Epithelial cell of esophagus (primary cell): ENCODE data around the gene SLC9B2.

Source experiments
- DNase-seq: peaks from one replicate; pipeline ENCODE4 v3.0.0; 2010; ENCODE audit warnings: low read depth
- H3K4me3 ChIP-seq: 2 replicates; pipeline ENCODE4 v1.5.1; 2011; ENCODE audit warnings: mild to moderate bottlenecking, low read length, control low read depth
- CTCF ChIP-seq: IDR thresholded peaks from 2 replicates; pipeline ENCODE4 v1.5.1; 2011; ENCODE audit warnings: low read depth, mild to moderate bottlenecking, low read length, control low read depth, inconsistent platforms; ENCODE audit not compliant: insufficient read depth; ENCODE audit errors: missing control alignments

SLC9B2 gene

GRCh38 chr4:103060453-103061148, 16.0 kb downstream of the SLC9B2 start:
- TF ChIP-seq CTCF = no peak
- no peak for DNase-seq
- no peak overlapping the region for H3K4me3 ChIP-seq

GRCh38 chr4:103054030-103054429, 22.5 kb downstream of the SLC9B2 start:
- no peak for TF ChIP-seq CTCF
- no peak overlapping the region for H3K4me3 ChIP-seq
- DNase-seq = peak; percentile 21

GRCh38 chr4:103052779-103053178, 23.8 kb downstream of the SLC9B2 start:
- no peak for TF ChIP-seq CTCF
- DNase-seq = no peak
- no peak overlapping the region for H3K4me3 ChIP-seq

GRCh38 chr4:103052145-103052544, 24.4 kb downstream of the SLC9B2 start:
- H3K4me3 ChIP-seq = no peak overlapping the region
- DNase-seq = no peak
- no peak for TF ChIP-seq CTCF

GRCh38 chr4:103050736-103051436, 25.7 kb downstream of the SLC9B2 start:
- peak; percentile 47 for DNase-seq

GRCh38 chr4:103046416-103047290, 29.9 kb downstream of the SLC9B2 start:
- peak; percentile 62 for DNase-seq
- no peak overlapping the region for H3K4me3 ChIP-seq
- TF ChIP-seq CTCF = peak; percentile 87

More at GRCh38 chr4:103050736-103051436, 25.7 kb downstream of the SLC9B2 start:
- H3K4me3 ChIP-seq = no peak overlapping the region
- TF ChIP-seq CTCF = no peak
